Right forelimb (tissue), 1 donor: ENCODE measurements around the gene HLA-DMA.

Experiments used
- DNase-seq: peaks from one replicate; pipeline ENCODE4 v3.0.0-alpha.2; 2018

The HLA-DMA gene

DNA sequence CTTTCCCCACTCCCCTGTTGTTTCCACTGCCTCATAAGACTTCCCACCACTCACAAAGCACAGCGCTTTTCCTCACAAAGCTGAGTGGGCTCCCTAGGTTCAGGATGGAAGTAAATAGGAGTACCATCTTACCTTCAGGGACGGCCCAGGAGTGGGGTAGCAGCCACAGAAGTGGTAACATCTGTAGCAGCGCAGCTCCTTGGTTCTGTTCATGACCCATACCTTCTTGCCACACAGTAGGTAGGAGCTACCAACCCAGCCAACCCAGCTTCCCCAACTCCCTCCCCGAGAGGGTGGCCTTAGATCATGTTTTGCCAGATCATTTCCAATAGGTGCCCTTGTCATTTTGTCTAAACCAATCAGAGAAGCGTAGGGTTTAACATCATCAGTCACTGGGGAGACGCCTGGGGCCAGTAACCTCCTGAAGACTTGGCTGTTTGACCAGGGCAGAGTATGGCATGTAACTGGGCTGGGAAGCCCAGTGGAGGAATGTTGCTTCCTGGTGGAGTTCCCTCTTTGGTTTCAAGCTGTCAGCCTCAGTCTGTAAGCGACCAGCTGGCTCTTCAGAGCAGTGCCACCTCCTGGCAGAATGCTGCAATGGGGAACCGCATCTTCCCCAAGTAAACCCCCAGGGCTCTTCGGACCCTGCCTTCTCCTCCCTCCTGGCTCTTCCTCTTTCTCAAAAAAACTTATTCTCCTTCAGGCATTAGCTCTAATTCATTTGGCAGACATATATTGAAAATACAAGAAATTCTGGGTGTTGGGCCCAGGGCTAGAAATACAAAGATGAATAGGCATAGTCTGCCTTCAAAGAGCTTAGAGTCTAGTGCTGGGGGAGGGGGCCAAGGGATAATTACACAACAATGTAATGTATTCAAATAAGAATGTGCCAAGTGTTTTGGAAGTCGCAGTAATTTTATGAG lies at the start of gene HLA-DMA:
Gene HLA-DMA, minus strand, starts transcription at position 281 of the 923 bp plus-strand sequence. Its CDS starts 61 bp downstream, at position 220.
- peak; percentile 69 for DNase-seq

DNA sequence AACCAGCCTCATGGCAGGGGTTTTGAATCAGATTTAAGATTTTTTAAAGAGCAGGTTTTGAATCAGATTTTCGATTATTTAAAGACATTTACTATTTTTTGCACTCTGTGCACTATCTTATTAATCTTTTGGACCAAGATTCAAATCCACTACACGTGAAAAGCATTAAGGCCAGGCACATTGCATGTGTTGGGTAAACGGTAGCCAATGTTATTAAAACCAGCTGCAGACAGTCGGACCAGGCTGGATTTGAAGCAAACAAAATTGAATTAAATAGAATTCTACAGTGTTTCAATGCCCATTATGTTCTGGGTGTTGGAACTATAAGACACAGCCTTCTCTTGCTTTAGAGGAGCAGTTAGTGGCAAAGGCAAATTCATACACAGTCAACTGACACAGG lies 48.8 kb upstream of the HLA-DMA start:
- DNase-seq: no peak

DNA sequence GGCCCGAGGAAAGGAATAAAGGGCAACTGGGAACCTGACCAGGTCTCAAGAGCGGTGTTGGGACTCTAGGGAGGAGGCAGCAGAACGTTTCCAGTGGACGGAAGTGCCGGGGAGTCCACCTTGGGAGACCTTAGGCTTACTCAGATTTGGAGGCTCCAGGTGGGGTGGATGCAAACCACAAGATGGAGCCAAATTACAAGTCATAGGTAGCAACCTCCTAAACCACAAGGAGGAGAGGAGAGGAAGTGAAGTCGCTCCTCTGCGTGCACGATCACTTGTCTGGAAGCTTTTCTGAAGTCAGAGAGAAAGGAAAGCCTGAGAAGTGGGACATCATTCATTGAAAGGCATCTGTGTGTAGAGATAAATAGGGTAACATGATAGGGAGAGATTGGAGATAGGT lies 47.2 kb upstream of the HLA-DMA start:
- DNase-seq: no peak

DNA sequence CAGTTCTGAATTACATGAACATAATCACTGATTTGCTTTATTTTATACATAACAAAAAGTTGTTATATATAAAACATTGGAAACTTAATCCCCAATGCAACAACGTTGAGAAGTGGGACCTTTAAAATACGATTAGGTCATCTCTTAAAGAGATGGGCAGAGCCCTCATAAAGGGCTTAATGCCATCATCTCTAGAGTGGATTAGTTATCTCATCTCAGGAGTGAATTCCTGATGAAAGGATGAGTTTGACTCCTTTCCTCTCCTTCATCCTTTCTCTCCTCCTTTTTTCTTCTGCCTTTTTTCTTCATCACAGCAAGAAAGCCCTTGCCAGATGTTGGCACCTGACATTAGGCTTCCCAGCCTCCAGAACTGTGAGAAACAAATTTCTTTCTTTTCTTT lies 42.6 kb upstream of the HLA-DMA start:
- no peak for DNase-seq

DNA sequence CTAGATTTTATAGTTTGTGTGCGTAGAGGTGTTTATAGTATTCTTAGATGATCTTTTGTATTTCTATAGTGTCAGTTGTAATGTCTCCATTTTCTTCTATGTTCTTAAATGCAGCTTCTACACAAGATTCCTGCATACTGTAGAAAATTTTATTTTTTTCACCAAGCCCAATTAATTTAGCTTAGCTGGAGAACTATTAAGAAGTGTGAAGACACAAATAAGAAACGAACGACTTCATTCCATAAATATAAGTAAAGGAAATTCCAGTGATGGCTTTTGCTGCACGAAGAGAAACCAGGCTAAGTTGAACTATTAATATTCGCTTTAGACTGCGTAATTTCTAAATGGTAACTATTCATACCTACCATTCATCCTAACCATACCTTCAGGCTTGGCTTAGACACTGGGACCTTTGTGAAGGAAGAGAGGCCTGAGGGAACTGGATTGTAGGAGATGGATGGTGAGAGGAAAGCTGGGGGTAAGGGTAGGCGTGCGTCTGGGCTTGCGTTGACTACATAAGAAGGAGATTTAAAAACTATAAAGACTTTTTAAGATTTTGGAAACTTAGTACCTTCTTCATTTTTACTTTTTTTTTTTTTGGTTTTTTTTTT lies 40.6 kb upstream of the HLA-DMA start:
- DNase-seq: no peak

DNA sequence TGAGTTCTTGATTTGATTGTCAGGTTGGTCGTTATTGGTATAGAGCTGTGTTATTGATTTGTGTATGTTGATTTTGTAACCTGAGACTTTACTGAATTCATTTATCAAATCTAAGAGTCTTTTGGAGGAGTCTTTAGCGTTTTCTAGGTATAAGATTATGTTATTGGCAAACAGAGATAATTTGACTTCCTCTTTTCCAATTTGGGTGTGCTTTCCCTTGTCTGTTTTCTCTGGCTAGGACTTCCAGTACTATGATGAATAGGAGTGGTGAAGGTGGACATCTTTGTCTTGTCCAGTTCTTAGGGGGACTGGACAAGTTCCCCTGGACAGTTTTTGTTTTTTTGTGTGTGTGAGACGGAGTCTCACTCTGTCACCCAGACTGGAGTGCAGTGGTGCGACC lies 39.1 kb upstream of the HLA-DMA start:
- no peak for DNase-seq

DNA sequence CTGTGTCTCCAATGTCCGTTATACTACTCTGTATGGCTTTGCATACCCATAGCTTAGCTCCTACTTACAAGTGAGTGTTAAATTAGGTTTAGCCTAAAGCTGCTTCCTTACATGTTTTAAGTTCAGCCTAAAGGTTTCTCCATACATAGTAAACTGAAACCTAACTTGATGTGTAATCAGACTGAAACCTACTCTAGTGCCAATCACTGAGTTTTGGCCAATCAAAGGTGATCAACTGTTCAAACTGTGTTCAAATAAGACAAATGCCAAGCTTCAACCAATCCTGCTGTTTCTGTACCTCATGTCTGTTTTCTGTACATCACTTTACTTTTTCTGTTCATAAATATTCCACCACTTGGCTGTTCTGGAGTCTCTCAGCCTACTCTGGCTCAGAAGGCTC lies 36.5 kb upstream of the HLA-DMA start:
- DNase-seq: no peak

DNA sequence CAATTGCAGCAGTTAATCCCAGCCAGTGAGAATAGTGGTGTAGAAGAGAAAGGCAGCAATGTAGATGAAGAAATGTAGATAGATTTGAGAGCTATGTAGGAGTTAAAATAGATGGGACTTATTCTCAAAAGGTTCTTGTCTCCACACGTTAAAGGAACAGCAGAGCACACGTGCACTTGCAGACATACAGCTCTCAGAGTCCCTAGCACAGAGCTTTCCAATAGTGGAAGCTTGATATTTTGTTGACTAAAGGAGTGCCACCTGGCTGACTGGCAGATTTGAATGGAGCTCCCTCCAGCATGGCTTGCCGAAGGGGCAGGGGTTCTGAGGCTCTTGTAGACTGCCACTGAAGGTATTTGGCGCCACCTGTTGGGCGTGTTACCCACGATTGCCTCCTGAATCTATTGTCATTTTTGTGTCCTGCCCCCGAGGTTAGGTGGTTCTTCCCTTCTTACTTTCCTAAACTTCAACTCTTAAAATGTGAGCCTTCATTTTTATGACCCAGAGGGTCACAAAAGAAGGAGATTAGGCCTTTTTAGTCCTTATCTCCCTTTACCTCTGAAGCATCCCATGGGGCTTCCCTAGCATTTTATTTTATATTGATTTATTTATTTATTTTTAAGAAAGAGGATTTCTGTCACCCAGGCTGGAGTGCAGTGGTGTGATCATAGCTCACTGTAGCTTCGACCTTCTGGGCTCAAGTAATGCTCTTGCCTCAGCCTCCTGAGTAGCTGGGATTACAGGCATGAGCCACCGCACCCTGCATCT lies 31.9 kb upstream of the HLA-DMA start:
- DNase-seq: peak; percentile 86

DNA sequence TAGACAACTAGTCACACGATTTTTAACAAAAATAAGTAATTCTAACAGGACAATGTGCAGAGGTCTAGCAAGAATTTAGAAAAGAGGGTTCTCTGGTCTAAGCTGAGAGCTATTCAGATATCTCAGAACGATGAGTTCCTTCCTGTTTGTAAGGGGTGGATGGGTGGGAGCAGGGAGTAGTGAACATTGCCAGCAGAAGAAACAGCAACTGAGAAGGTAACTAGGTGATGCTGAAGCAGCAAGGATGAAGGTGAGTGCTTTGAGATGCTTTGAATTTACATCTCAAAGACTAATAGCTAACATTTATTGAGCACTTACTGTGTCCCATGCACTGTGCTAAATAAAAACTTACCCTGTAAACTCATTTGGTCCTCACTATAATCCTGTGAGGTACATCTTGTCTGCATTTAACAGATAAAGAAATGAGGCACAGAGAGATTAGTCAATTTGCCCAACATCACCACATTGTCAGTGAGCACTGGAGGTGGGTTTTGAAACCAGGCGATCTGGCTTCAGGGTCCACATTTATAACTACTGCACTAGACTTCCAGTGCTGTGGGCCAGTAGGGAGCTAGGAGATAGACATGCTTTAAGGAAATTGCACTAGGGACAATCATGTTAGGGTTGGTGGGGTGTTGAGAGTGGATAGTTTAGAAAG lies 31.2 kb upstream of the HLA-DMA start:
- no peak for DNase-seq

DNA sequence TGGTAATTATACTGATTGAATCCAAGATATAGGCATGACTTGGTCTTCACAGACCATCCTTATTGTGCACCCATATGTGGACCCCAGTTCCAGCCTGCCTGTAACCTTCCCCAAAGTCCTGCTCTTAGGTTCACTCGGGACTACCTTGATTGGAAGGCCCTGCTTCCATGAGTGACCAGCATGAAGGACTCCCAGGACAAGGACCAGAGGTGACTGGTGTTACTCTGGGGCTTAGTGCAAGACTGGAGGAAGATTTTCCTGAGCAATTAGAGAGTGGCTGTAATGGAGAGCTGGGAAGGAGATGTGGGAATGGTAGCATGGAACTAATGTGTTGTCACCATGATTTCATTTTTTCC lies 30.6 kb upstream of the HLA-DMA start:
- no peak for DNase-seq

DNA sequence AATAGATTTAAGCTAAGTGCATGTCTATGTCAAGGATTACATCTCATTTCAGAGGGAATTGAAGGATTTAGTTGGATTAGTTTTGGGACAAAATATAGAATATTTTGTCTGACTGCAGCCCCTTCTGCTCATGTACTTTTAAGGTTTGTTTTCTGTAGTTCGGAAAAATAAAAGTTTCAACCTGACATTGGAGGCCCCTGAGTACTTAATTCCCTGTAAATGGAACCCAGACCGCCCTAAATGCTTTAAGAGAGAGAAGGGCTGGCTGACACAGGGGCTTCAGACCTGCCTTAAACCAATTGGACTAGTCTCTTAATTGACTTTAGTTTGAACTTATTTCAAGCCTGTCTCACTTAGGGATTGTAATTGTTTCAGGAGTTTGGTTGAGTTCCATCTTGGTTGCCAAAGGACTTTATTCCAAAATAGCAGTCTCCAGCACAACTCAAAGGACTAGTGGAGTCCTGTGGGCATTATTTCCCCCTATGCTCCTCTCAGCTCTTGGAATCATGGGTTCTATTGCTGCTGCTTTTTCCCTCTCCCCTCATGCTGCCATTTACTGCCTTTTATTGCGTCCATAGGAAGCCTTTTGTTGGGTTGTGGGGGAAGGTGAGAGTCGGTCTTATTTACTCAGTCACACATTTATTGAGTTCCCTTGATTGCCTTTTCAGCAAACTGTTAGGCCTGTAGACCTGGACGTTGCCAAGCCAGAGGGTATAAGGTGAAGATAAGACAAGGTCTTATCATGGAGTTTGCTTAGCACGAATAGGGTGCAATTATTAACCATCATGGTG lies 30.0 kb upstream of the HLA-DMA start:
- DNase-seq: no peak

DNA sequence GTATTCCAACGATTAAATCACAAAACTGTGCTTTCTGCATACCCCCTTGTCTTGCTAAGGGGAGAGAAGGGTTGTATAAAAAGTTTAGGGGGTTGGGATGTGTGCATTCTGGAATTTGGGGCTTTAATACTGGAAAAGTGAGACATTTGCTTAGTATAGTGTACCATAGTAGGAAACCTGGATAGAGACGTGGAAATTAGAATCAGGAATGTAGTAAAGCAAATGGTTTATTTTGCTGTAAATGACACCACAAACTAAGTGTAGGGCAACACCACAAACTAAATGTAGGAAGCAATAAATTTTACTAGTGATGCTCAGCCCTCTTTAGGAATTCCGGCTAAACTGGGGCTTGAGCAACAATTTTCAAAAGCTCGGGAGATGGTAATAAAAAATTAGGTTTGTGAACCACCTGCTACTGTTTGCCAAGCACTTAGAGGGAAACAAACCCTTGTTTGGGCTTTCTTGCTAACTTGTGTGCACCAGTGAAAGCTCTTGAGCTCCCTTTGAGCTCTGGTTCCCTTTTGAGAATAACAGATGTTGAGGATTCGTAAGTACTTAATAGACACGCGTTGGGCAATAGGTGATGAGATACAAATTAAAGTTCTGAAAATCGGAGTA lies 29.3 kb upstream of the HLA-DMA start:
- DNase-seq: no peak

DNA sequence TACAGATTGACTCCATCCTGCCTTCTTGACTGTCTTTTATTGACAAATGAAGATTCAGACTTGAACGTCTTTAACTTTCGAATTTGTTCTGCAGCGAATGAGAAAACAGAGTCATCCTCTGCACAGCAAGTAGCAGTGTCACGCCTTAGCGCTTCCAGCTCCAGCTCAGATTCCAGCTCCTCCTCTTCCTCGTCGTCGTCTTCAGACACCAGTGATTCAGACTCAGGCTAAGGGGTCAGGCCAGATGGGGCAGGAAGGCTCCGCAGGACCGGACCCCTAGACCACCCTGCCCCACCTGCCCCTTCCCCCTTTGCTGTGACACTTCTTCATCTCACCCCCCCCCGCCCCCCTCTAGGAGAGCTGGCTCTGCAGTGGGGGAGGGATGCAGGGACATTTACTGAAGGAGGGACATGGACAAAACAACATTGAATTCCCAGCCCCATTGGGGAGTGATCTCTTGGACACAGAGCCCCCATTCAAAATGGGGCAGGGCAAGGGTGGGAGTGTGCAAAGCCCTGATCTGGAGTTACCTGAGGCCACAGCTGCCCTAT lies 27.7 kb upstream of the HLA-DMA start:
- no peak for DNase-seq

DNA sequence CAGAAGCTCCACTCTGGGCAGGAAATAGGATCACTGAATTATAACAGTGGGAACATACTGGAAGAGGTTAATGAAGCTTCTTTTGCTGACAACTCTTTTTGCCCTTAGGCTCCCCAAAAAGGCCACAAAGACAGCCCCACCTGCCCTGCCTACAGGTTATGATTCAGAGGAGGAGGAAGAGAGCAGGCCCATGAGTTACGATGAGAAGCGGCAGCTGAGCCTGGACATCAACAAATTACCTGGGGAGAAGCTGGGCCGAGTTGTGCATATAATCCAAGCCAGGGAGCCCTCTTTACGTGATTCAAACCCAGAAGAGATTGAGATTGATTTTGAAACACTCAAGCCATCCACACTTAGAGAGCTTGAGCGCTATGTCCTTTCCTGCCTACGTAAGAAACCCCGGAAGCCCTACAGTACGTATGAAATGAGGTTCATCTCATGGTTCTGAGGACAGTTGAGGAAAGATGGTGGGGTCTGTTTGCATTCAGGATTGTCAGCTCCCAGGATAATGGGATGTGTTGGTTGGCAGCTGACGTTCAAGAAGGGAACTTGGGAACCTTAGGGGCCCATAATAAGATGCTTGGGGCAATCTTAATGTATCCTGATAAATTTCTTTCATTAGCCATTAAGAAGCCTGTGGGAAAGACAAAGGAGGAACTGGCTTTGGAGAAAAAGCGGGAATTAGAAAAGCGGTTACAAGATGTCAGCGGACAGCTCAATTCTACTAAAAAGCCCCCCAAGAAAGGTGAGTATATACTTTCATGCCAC lies 27.0 kb upstream of the HLA-DMA start:
- DNase-seq: no peak

DNA sequence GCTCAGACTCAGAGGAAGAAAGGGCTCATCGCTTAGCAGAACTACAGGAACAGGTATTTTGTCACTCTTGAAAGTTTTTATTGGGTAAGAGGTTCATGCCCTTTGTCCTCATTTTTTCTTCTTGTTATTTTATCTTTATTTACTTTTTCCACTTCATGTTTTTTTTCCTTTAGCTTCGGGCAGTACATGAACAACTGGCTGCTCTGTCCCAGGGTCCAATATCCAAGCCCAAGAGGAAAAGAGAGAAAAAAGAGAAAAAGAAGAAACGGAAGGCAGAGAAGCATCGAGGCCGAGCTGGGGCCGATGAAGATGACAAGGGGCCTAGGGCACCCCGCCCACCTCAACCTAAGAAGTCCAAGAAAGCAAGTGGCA lies 25.0 kb upstream of the HLA-DMA start:
- no peak for DNase-seq

DNA sequence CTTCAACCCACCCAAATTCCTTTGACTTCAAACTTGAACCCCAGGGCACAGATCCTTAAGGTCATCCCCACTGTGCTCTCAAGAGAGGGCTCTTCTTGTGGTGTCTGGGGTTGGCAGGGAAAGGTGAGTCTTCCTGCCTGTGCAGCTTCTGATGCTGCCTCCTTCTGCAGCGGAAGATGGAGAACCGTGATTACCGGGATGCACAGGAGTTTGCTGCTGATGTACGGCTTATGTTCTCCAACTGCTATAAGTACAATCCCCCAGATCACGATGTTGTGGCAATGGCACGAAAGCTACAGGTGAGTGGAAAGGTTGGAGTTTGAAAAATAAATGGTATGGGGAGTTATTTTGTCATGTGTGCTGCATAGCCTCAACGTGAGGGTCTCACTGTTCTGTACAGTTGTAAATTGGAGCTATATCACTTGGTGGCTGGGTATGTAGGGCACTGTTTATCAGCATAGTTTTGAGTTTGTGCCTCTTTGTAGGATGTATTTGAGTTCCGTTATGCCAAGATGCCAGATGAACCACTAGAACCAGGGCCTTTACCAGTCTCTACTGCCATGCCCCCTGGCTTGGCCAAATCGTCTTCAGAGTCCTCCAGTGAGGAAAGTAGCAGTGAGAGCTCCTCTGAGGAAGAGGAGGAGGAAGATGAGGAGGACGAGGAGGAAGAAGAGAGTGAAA lies 24.5 kb upstream of the HLA-DMA start:
- DNase-seq: no peak

DNA sequence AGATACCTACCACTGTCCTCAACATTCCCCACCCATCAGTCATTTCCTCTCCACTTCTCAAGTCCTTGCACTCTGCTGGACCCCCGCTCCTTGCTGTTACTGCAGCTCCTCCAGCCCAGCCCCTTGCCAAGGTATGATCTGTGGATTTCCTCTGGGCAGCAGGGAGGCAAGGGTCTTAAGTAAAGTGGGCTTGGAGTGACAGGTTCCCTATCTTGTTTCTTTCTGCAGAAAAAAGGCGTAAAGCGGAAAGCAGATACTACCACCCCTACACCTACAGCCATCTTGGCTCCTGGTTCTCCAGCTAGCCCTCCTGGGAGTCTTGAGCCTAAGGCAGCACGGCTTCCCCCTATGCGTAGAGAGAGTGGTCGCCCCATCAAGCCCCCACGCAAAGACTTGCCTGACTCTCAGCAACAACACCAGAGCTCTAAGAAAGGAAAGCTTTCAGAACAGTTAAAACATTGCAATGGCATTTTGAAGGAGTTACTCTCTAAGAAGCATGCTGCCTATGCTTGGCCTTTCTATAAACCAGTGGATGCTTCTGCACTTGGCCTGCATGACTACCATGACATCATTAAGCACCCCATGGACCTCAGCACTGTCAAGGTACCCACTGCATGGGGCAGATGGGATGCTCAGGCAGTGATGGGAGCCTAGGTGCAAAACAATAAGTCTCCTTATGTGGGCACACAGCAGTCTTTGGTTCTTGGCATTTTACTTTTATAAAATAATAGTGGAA lies 23.6 kb upstream of the HLA-DMA start:
- DNase-seq: no peak

DNA sequence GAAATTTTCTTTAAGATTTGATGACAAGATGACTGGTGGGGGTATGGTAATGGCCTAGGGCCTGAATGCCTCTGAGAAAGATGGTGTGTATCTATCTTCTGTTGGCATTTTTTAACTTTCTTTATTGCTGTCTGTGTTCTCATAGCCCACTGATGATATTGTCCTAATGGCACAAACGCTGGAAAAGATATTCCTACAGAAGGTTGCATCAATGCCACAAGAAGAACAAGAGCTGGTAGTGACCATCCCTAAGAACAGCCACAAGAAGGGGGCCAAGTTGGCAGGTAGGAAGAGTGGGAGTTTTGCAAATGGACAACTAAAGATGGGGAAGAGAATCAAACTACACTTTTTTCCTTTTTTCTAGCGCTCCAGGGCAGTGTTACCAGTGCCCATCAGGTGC lies 23.0 kb upstream of the HLA-DMA start:
- DNase-seq: no peak

DNA sequence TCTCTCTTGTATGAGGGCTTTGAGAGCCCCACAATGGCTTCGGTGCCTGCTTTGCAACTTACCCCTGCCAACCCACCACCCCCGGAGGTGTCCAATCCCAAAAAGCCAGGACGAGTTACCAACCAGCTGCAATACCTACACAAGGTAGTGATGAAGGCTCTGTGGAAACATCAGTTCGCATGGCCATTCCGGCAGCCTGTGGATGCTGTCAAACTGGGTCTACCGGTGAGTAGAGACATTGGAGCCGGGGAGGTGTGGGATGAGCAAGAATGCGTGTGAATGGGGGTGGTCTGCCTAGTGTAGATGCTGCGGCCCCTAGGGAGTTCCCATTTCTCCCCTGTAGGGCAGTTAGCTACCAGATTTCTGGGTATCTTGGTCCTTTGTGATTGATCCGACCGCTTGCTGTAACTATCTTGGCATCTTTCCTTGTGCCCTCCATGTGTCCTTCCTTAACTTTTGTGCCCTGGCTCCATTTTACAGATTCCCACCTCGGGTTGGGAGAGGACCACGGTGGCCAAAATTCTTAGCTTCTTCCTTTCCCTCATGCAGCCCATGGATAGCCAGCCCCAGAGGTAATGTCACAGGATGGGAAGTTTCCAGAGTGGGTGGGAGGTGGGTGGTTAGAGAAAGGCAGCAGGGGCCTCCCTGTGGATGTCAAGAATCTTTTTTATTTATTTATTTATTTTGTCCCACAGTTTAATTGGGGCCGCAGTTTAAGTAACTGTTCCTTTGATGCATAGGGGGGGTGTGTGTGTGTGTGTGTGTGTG lies 21.8 kb upstream of the HLA-DMA start:
- no peak for DNase-seq
